NK-92 (cell line): ENCODE measurements around the gene SPI1.
"Not testable (repeated sequence)": the region's sequence is repeated elsewhere in the genome, so short reads cannot be mapped to it uniquely, and the experiment has no call there.

Source experiments
- DNase-seq: peaks from one replicate; lab custom pipeline; 2025; ENCODE audit not compliant: unreplicated experiment; lab: John Stamatoyannopoulos, UW

Gene SPI1

GRCh38 chr11:47340980-47341775 is 37.2 kb downstream of the SPI1 start:
- DNase-seq: no peak

- no peak for DNase-seq
Measured at GRCh38 chr11:47340010-47340409, 38.3 kb downstream of the SPI1 start.

DNA sequence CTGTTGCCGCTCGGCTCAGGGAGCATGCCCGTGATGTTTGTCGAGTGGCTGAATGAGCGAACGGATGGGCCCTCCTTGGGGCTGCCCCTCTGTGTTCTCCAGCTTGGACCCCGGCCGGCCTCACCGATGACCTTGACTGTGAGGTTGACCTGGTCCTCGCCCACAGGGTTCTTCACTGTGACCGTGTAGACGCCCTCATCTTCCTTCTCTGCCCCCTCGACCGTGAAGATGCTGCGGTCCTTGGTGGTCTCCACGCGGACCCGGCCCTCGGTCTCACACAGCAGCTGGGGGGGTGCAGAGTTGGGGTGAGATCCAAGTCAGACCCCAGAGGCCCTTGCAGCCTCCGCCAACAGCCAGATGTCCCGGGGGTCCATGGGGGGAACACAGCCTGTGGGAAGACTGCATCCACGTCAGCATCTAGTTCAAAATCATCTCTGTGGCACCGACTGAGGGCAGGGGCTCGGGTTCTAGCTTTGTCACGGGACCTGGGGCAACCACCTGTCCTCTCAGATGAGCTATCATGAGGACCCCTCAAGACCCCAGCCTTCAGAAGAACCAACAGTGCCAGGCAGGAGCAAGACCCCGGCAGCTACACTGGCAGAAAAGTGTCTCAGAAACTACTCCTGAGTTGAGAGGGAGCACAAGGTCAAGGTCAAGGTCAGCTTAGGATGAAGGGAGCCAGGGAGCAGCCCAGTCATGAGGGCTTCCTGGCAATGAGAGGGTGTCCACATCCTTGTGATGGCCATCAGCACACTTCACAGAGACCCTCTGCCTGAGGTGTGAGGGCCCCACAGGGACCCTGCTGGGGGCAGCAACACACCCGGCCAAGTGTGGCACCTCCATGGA is 39.7 kb downstream of the SPI1 start:
- no peak for DNase-seq

- DNase-seq: no peak
Measured at GRCh38 chr11:47337229-47337924, 41.0 kb downstream of the SPI1 start.

GRCh38 chr11:47336595-47336994 is 41.8 kb downstream of the SPI1 start:
- no peak for DNase-seq

- DNase-seq: no peak
Measured at GRCh38 chr11:47335733-47336132, 42.6 kb downstream of the SPI1 start.

DNA sequence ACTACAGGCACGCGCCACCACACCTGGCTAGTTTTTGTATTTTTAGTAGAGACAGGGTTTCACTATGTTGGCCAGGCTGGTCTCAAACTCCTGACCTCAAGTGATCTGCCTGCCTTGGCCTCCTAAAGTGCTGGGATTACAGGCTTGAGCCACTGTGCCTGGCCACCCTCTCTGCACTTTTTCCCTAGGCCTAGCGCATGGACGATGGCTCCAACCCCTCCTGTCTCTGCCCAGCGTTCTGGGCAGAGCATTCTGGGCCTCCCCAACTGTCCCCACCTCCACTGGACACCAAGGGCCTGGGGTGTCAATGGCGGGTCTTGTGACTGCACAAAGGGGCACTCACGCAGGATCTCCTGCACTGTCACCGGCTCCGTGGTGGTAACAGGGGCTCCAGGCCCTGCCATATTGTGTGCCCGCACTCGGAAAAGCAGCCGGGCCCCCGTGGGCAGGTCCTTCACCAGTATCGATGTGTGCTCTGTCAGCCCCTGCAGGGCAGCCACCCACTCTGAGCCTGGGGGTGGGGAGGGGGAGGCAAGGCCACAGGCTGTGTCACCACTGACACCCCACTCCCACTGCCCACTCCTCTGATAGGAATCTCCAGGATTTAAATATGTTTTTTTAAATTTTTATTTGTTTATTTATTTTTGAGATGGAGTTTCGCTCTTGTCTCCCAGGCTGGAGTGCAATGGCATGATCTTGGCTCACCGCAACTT is 43.5 kb downstream of the SPI1 start:
- DNase-seq: not testable (repeated sequence)

DNA sequence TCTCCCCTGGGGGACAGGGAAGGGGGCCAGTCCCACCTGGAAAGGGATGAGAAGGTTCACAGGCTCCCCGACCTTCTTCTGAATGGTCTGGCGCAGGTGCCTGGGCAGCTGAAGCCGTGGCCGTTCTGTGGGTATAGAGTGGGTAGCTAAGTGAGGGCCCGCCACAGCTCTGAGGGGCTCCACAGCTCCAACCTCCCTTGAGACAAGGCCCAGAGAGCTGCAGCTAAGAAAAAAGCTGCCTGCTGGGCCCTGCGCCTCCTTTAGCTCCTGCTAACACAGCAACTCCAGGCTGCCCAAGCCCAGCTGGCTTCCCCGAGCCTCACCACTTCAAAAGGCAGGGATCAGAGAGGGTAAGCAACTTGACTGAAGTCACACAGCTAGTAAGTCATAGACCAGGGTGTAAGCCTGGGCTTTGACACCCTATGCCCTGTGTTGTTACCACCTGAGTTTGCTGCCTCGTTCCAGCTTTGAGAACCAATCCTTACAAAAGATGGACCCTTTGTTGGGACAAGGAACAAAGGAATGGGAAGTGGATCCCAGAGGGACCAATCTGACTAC is 44.4 kb downstream of the SPI1 start:
- DNase-seq: no peak

- no peak for DNase-seq
Measured at GRCh38 chr11:47333526-47333845, 44.9 kb downstream of the SPI1 start.

DNA sequence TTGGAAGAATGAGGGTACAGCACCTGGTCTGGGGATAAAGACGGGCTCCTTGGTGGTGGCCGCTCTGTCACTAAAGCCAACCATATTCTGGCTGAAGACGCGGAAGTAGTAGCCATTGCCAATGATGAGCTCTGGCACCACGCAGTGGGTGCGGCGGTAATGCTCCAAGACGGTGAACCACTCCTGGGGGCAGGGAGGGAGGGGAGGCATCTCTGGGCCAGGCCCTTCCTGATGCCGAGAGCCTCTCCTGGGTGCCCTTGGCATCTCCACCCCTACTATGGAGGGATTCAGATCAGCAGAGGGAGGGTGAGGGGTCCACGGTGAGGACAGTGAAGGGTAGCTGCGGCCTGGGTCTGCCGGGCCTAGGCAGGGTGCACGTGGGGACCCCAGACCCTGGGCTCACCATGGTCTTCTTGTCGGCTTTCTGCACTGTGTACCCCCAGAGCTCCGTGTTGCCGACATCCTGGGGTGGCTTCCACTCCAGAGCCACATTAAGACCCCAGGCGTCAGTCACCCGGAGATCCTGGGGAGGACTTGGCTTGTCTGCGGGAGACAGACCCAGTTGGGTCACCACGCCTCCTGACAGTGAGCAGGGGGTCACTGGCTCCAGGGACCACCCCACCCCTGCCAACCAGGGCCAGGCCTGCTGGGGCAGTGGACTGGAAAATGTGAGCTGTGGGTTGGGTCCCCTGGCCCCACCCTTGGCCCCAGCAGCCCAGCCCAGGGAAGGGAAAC is 45.4 kb downstream of the SPI1 start:
- no peak for DNase-seq

GRCh38 chr11:47332303-47332711 is 46.0 kb downstream of the SPI1 start:
- DNase-seq: no peak

DNA sequence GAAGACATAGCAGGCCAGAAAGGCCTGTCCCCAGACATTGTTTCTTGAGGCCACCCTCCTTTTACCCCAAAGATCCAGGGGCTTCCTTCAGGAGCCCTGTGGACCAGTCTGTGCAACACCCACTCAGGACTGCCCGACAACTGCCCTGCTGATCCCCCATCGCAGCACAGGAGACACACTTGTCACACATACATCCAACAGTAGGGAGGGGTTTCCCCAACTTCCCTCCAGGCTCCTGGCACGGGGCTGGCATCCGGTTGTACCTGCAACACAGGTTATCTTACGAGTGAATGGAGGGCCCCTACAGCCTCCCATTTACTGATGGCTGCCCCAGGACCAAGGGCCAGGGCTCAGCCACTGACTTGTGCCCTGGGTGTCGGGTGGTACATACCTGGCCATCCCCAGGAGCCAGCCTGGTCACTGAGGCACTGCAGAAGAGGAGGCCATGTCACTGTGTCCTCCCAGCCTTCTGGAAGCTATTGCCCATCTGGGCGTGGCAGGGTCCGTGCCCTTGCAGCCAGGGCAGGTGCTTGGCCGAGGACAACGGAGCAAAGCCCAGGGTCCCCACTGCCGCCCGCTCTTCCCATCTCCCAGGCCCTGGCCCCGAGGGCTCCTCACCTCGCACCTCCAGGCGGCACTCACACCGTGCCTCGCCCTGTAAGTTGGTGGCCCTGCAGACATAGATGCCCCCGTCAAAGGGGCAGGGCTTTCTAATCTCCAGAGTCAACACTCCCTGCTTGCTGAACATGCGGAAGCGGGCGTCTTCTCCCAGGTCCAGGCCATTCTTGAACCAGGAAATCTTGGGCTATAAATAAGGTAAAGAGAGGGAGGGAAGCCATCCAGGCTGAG is 46.7 kb downstream of the SPI1 start:
- no peak for DNase-seq

DNA sequence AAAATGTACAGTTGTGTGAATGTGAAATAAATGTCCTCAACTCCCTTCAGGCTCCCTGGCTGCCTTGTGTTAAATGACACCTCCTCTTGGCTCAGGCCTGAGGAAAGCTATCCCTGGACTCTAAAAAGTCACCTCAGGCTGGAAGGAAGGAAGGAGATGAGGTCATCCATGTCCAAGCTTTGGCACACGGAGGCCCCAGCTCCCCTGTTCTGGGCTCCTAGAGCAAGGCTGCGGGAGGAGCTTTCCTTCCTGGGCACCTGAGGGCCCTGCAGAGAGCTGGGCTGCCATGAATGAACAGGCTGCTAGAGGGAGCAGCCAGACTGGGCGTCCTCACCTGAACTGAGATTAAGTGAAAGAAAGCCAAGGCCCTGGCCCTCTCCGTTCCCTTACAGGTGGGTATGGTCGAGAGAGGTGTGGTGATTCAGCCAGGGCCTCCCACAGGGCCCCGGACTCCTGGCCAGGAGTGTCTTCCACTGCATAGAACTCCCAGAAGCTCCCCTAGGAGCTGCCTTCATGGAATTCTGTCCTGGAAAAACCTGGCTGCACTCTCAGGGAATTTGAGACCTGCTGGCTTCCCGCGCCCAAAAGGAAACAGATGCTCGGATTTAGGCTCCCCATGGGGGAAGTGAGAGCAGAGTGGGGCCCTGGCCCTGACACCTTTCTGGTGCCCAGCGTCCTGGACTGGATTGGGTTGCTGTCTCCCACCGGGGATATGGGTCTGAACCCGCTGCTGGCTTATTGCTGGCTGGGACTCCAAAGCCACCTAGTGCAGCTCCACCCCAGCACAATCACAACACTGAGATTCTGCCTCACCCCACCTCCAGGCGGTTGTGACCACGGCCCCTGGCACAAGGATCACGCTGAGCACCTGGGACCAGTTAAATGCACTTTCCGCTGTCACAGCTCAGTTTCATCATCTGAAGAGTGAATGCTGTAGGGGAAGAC is 48.1 kb downstream of the SPI1 start:
- no peak for DNase-seq

- DNase-seq: no peak
Measured at GRCh38 chr11:47329431-47329986, 48.8 kb downstream of the SPI1 start.

GRCh38 chr11:47328449-47329390 is 49.6 kb downstream of the SPI1 start:
- DNase-seq: no peak

- no peak for DNase-seq
Measured at GRCh38 chr11:47327949-47328348, 50.4 kb downstream of the SPI1 start.

GRCh38 chr11:47327025-47327424 is 51.3 kb downstream of the SPI1 start:
- no peak for DNase-seq
